ENCODE results near the gene LHFPL6. TPM values are rescaled to one million over a fixed set of nuclear protein-coding genes. Genes with fewer than 3 reads are reported as not detected.
"Not testable (repeated sequence)": the region's sequence is repeated elsewhere in the genome, so short reads cannot be mapped to it uniquely, and the experiment has no call there.

The LHFPL6 gene
- total RNA-seq, 1 experiment from 2014 or later: 37.2 TPM

- DNase-seq (ENCODE audit: low read depth): no peak
Measured at GRCh38 chr13:39350461-39350881, 252.5 kb downstream of the LHFPL6 start.

GRCh38 chr13:39349391-39349960 is 253.5 kb downstream of the LHFPL6 start:
- DNase-seq (ENCODE audit: low read depth): no peak

- DNase-seq (ENCODE audit: low read depth): no peak
Measured at GRCh38 chr13:39347926-39348901, 254.8 kb downstream of the LHFPL6 start.

- no peak for DNase-seq (ENCODE audit: low read depth)
Measured at GRCh38 chr13:39345982-39346381, 257.0 kb downstream of the LHFPL6 start.

GRCh38 chr13:39341251-39341650 is 261.7 kb downstream of the LHFPL6 start:
- no peak for DNase-seq (ENCODE audit: low read depth)

- DNase-seq (ENCODE audit: low read depth): not testable (repeated sequence)
Measured at GRCh38 chr13:39338114-39338513, 264.9 kb downstream of the LHFPL6 start.

GRCh38 chr13:39336937-39337336 is 266.1 kb downstream of the LHFPL6 start:
- no peak for DNase-seq (ENCODE audit: low read depth)

- DNase-seq (ENCODE audit: low read depth): no peak
Measured at GRCh38 chr13:39336207-39336606, 266.8 kb downstream of the LHFPL6 start.

- no peak for DNase-seq (ENCODE audit: low read depth)
Measured at GRCh38 chr13:39335721-39336120, 267.3 kb downstream of the LHFPL6 start.

- DNase-seq (ENCODE audit: low read depth): no peak
Measured at GRCh38 chr13:39330504-39330903, 272.5 kb downstream of the LHFPL6 start.

- no peak for DNase-seq (ENCODE audit: low read depth)
Measured at GRCh38 chr13:39329182-39329639, 273.8 kb downstream of the LHFPL6 start.

- DNase-seq (ENCODE audit: low read depth): no peak
Measured at GRCh38 chr13:39327172-39327479, 275.9 kb downstream of the LHFPL6 start.

GRCh38 chr13:39326469-39327171 is 276.4 kb downstream of the LHFPL6 start:
- DNase-seq (ENCODE audit: low read depth): no peak

- no peak for DNase-seq (ENCODE audit: low read depth)
Measured at GRCh38 chr13:39324806-39325311, 278.1 kb downstream of the LHFPL6 start.

- no peak for DNase-seq (ENCODE audit: low read depth)
Measured at GRCh38 chr13:39322836-39323585, 280.0 kb downstream of the LHFPL6 start.

- DNase-seq (ENCODE audit: low read depth): peak; percentile 4
Measured at GRCh38 chr13:39321574-39321973, 281.4 kb downstream of the LHFPL6 start.

- no peak for DNase-seq (ENCODE audit: low read depth)
Measured at GRCh38 chr13:39318161-39318560, 284.8 kb downstream of the LHFPL6 start.

- peak; percentile 29 for DNase-seq (ENCODE audit: low read depth)
Measured at GRCh38 chr13:39317291-39317690, 285.7 kb downstream of the LHFPL6 start.

- no peak for DNase-seq (ENCODE audit: low read depth)
Measured at GRCh38 chr13:39315796-39316195, 287.2 kb downstream of the LHFPL6 start.

GRCh38 chr13:39313721-39314120 is 289.3 kb downstream of the LHFPL6 start:
- DNase-seq (ENCODE audit: low read depth): no peak

GRCh38 chr13:39312596-39312995 is 290.4 kb downstream of the LHFPL6 start:
- DNase-seq (ENCODE audit: low read depth): no peak
